Measurements from ENCODE around the gene CRYBG1.

CRYBG1 gene

DNA sequence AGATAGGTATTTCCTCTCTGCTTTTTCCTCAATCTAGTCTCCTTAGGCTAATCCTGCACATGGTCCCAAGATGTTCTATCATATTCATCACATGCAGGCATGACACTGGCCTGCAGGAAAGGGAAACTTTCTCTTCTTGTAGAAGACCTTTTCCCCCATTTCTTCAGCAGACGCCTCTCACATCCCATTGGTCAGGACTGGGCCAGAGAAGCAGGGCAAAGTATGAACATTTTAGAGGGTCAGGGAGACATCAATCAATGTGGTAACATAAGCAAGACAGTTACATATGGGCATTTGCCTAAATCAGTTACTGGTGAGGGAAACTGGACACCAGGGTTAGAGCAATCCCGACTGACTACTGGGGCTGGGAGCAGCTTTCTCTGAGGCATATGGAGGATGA, 90.1 kb downstream of the CRYBG1 start:
- no peak for TF ChIP-seq ZFX (IDR thresholded peaks at IDR 0.05)
- TF ChIP-seq, protein P1, sequence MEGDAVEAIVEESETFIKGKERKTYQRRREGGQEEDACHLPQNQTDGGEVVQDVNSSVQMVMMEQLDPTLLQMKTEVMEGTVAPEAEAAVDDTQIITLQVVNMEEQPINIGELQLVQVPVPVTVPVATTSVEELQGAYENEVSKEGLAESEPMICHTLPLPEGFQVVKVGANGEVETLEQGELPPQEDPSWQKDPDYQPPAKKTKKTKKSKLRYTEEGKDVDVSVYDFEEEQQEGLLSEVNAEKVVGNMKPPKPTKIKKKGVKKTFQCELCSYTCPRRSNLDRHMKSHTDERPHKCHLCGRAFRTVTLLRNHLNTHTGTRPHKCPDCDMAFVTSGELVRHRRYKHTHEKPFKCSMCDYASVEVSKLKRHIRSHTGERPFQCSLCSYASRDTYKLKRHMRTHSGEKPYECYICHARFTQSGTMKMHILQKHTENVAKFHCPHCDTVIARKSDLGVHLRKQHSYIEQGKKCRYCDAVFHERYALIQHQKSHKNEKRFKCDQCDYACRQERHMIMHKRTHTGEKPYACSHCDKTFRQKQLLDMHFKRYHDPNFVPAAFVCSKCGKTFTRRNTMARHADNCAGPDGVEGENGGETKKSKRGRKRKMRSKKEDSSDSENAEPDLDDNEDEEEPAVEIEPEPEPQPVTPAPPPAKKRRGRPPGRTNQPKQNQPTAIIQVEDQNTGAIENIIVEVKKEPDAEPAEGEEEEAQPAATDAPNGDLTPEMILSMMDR (conservative IDR thresholded peaks at IDR 0.05): no peak
- no peak overlapping the region for H3K27ac ChIP-seq

DNA sequence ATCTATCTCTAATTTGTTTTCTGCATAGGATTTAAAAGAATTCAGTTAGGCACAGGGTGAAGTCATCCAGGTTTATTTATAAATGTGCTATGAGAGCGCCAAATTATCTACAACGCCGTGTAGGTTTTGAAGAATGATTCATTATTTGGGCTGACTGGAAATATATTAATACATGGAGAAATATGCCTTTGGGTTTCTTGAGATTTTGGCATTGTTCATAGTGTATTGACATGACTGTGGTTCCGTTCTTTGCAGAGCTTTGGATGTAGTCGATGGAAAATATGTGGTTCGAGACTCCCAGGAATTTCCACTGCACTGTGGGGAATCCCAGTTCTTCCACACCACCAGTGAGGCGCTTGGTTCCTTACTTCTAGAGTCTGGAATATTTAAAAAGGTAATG, 90.9 kb downstream of the CRYBG1 start:
- H3K27ac ChIP-seq: no peak overlapping the region
- TF ChIP-seq, protein P1 (conservative IDR thresholded peaks at IDR 0.05): no peak
- TF ChIP-seq ZFX (IDR thresholded peaks at IDR 0.05): no peak

DNA sequence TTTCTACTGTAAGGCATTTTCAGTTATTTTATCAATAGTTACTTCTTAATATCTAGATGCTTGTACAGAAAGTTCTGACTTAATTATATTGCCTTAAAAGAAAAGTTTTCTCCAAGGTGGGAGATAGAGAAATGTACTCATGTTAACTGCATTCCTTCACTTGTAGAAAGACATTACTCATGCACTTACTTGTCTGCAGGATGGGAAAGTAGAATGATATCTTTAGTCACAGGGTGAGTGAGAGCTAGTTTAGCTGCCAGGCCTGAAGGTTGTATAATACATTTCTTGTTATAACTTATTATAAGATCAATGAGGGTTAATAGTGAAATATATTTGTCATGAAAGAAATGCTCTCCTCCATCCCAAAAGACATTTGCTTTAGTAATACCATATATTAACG, 92.1 kb downstream of the CRYBG1 start:
- TF ChIP-seq, protein P1 (conservative IDR thresholded peaks at IDR 0.05): no peak
- no peak for TF ChIP-seq ZFX (IDR thresholded peaks at IDR 0.05)
- H3K27ac ChIP-seq: no peak overlapping the region

DNA sequence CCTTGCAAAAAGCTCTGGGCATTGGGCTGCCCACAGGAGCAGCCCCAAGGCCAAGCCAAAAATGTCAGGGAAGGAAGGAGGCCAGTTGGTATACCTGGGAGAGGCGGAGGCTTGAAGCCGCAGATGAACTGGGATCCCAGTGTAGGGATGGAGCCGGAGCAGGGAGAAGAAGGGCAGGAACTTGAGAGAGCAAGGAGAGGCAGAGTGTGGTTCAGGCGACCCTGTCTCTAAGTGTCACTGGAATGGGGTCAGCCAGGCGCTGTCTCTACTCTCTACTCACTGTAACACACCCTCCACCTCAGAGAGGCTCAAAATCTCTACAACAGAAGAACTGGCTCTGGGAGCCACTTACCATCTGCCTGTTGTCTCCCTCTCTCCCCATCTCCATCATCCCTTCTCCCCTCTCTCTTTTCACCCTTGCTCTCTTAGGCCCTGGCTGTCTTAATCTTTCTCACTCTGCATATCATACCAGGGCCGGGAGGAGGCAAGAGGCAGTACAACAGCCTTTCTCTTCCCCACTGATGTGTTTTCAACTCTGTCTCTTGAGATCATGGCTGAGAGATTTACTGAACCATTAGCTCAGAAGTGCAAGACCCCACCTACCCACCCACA, 93.3 kb downstream of the CRYBG1 start:
- no peak overlapping the region for H3K27ac ChIP-seq
- TF ChIP-seq ZFX (IDR thresholded peaks at IDR 0.05): no peak
- TF ChIP-seq, protein P1 (conservative IDR thresholded peaks at IDR 0.05): no peak

DNA sequence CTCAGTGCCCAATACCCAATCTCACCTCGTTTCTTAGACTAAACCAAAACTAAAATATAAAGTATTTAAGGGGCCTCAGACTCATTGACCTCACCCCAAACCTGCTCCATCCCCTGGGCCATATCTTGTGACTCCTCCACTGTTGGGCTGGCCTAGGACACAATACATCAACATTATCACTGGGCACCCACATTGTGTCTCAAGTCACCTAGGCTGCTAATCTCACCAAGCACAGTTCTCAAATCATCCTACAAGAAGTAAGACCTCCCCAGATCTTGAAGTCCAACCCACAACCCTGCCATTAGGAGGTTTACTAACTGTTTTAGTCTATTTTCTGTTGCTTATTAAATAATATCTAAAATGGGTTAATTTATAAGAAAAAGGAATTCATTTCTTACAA, 96.2 kb downstream of the CRYBG1 start:
- H3K27ac ChIP-seq: no peak overlapping the region
- no peak for TF ChIP-seq ZFX (IDR thresholded peaks at IDR 0.05)
- TF ChIP-seq, protein P1 (conservative IDR thresholded peaks at IDR 0.05): no peak

- no peak for TF ChIP-seq ZFX (IDR thresholded peaks at IDR 0.05)
- TF ChIP-seq, protein P1 (conservative IDR thresholded peaks at IDR 0.05): no peak
- H3K27ac ChIP-seq: no peak overlapping the region
These were observed 97.8 kb downstream of the CRYBG1 start for GRCh38 chr6:106458021-106458986.

DNA sequence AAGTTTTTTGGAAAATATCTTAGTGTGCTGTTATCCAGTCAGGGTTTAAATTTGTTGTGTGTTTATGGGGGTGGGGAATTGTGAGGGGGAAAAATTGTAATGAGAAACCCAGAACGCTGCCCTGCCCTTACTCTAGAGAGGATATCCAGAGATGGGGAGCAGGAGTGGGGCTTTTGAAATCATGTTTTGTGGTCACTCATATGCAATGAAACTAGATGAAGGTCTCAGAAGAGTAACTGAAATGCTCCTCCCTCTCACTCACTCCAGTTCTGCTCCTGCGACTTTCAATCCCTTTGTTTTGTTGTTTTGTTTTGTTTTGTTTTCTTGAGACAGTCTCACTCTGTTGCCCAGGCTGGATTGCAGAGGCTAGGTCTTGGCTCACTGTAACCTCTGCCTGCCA, 100.0 kb downstream of the CRYBG1 start:
- no peak overlapping the region for H3K27ac ChIP-seq

More for the DNA sequence above, 100.0 kb downstream of the CRYBG1 start:
- TF ChIP-seq, protein P1 (conservative IDR thresholded peaks at IDR 0.05): no peak
- TF ChIP-seq ZFX (IDR thresholded peaks at IDR 0.05): no peak
